Upper lobe of left lung (tissue), 4 donors: ENCODE measurements around the gene THSD7A.

Experiments used
- CTCF ChIP-seq, 6 experiments: fragments of 450-650 bp in 4 of 6; fragments of 200-600 bp in 2 of 6; sonication (generic) in 2 of 6; IDR thresholded peaks; one replicate each; pipeline ENCODE4 v1.5.1; 2016 to 2019; ENCODE audit warnings: antibody characterized with exemption in 6 of 6
- EP300 ChIP-seq, 4 donors: sonication (generic); formaldehyde crosslinking; IDR thresholded peaks; one replicate each; pipeline ENCODE4 v1.5.1; 2017; ENCODE audit warnings: antibody characterized with exemption in 4 of 4, control low read depth in 2 of 4
- POLR2A ChIP-seq, 4 donors: fragments of 450-650 bp; IDR thresholded peaks; one replicate each; pipeline ENCODE4 v1.5.1; 2016 to 2017; ENCODE audit warnings: antibody characterized with exemption in 4 of 4, mild to moderate bottlenecking in 2 of 4
- POLR2AphosphoS5 ChIP-seq, 2 donors: sonication (generic); formaldehyde crosslinking; IDR thresholded peaks; one replicate each; pipeline ENCODE4 v1.5.1; 2017; ENCODE audit warnings: antibody characterized with exemption in 2 of 2

DNA sequence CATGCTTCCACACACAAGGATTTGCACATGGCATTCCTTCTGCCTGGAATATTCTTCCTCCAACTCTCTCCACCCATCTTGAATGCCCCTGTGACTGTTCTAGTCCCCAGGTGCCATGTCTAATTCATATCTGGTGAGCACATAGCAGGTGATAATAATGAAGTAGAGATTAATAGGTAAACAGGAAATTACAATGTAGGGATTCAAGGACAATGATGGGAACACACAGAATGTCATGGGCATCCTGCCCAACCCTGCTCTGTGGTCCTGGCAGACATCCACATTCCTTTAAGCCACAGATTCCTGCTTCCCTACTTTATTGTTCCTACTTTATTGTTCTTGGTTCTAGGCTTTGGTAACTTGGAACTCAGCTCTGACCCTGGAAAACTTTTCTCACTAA lies 115.8 kb downstream of the THSD7A start:
- TF ChIP-seq CTCF (IDR thresholded peaks at IDR 0.05) (no peak), POLR2AphosphoS5 (IDR thresholded peaks at IDR 0.05) (no peak), EP300 (IDR thresholded peaks at IDR 0.05) (no peak), POLR2A (IDR thresholded peaks at IDR 0.05) (no peak)
